Right lobe of liver (tissue), 6 donors: ENCODE measurements around the gene MYO3B. TPM values are rescaled to one million over a fixed set of nuclear protein-coding genes. Genes with fewer than 3 reads are reported as not detected.

ENCODE experiments used
- ATAC-seq, 4 donors: fragments of 200-7000 bp; cut with Tn5 transposase; one replicate each; pipeline ENCODE4 v1.9.1; 2020; ENCODE audit warnings: mild to moderate bottlenecking in 4 of 4, moderate library complexity in 4 of 4
- DNase-seq, 3 donors: peaks; one replicate each; pipeline ENCODE4 v3.0.0-alpha.2; 2020
- H3K27ac ChIP-seq, 3 donors: fragments of 200-600 bp; one replicate each; pipeline ENCODE4 v1.8.0; 2022
- H3K27me3 ChIP-seq, 2 donors: fragments of 200-600 bp; one replicate each; pipeline ENCODE4 v1.8.0; 2022
- H3K36me3 ChIP-seq, 4 donors: fragments of 200-600 bp; sonication (generic) in 1 of 4; one replicate each; pipeline versions ENCODE4 v1.5.1 to v1.8.0; 2017 to 2022; ENCODE audit warnings: control low read depth in 1 of 4
- H3K4me1 ChIP-seq, 4 donors: fragments of 200-600 bp; sonication (generic) in 1 of 4; one replicate each; pipeline versions ENCODE4 v1.5.1 to v1.8.0; 2017 to 2022; ENCODE audit warnings: control low read depth in 1 of 4
- H3K4me3 ChIP-seq, 3 donors: fragments of 200-600 bp; one replicate each; pipeline ENCODE4 v1.8.0; 2022
- H3K9me3 ChIP-seq, 4 donors: fragments of 200-600 bp; sonication (generic) in 1 of 4; one replicate each; pipeline versions ENCODE4 v1.5.1 to v1.8.0; 2017 to 2022; ENCODE audit warnings: control low read depth in 1 of 4
- CTCF ChIP-seq, 4 donors: fragments of 200-600 bp in 3 of 4; fragments of 450-650 bp in 1 of 4; IDR thresholded peaks; one replicate each; pipeline versions ENCODE4 v1.5.1 to v1.8.0; 2016 to 2022; ENCODE audit warnings: antibody characterized with exemption in 4 of 4, mild to moderate bottlenecking in 2 of 4
- POLR2A ChIP-seq: fragments of 450-650 bp; IDR thresholded peaks from one replicate; pipeline ENCODE4 v1.6.1; 2017; ENCODE audit warnings: antibody characterized with exemption, mild to moderate bottlenecking
- WGBS: methylation state at CpG from one replicate; pipeline ENCODE4 v1.1.6; 2018; ENCODE audit warnings: low coverage, low lambda C conversion rate; ENCODE audit not compliant: insufficient coverage; ENCODE audit errors: missing lambda C conversion rate; 5-methylcytosine and 5-hydroxymethylcytosine counted together
- intact Hi-C, 2 donors: fragments of 100-400 bp; cut with DNase I; formaldehyde crosslinking; loops; one replicate each; pipeline versions ENCODE4 v1.11.2 to v1.14.1; 2022
- total RNA-seq, 6 experiments: library from RNA; depleted of rRNA in 2 of 6; stranded (reverse); fragments of >200 nt in 2 of 6; fragmentation: NEBNext Ultra II Directional in 3 of 6; extraction: Animal tissue kit (Norgen Biotek cat#: 25700) in 3 of 6; gene quantifications; one replicate each; pipeline versions ENCODE4 v1.1.0 to v1.2.4, GENCODE V29; 2016 to 2023
- donor health status: DM: no; HTN: yes; CAD: no.
- donor health status: DM: no; HTN: no; CAD: no.
- donor health status: DM: no; HTN: no; CAD: no.
- donor health status: DM: no; HTN: yes; CAD: no.
- donor health status: DM: no; HTN: yes; CAD: no.

The MYO3B gene
- total RNA-seq, 6 experiments from 2014 or later = 0.18 to 0.25 TPM; not detected in 4

DNA sequence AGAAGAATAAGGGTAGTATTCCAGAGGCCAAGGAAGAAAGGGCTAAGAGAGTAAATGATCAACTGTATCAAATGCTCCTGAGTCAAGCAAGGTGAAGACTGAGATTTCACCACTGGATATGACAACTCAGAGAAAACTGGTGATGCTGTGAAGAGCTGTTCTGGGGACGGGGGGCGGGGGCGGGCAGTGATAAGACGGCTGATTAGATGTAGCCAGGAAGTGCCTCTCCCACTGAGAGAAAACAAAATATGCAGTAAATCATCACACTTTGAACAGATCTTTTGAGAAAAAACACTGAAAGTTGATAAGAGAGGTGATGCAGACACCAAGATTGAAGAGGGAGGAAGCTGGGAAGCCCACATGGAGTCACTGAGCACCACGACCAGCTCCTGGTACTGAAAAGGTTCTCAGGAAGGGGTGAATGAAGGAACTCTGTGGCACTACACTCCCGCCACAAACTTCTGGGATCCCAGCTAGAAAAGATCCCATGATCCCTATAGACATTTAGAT, 75.8 kb downstream of the MYO3B start:
- 21% methylated on average over 5 of the region's 6 CpGs for WGBS
- no peak for DNase-seq
- Histone ChIP-seq H3K4me3 (no peak overlapping the region), H3K9me3 (no peaks in the 10 kb centered on the region), H3K4me1 (no peaks in the 10 kb centered on the region), H3K27me3 (peaks cover 0 to 5% of the 10 kb centered on the region in 2 donors), H3K36me3 (no peaks in the 10 kb centered on the region), H3K27ac (no peak overlapping the region)
- no peak for TF ChIP-seq CTCF (IDR thresholded peaks at IDR 0.05)
- no peak for TF ChIP-seq POLR2A
- no peak for ATAC-seq
- intact Hi-C loops = no loop called here

GRCh38 chr2:170254293-170254732, 76.4 kb downstream of the MYO3B start:
- TF ChIP-seq CTCF (IDR thresholded peaks at IDR 0.05) (no peak), POLR2A (no peak)
- ATAC-seq (peak in 1 of 4 donors; percentile 23), DNase-seq (no peak)
- H3K27ac ChIP-seq = no peak overlapping the region
- no peaks in the 10 kb centered on the region for H3K9me3 ChIP-seq
- H3K36me3 ChIP-seq = no peaks in the 10 kb centered on the region
- intact Hi-C loops = no loop called here
- H3K27me3 ChIP-seq = peaks cover 0 to 5% of the 10 kb centered on the region in 2 donors
- H3K4me3 ChIP-seq = no peak overlapping the region
- 87% methylated on average over 4 of the region's 7 CpGs for WGBS
- H3K4me1 ChIP-seq = no peaks in the 10 kb centered on the region

GRCh38 chr2:170255137-170255536, 77.2 kb downstream of the MYO3B start:
- Histone ChIP-seq H3K4me1 (no peaks in the 10 kb centered on the region), H3K9me3 (no peaks in the 10 kb centered on the region), H3K36me3 (no peaks in the 10 kb centered on the region), H3K27ac (no peak overlapping the region), H3K27me3 (peaks cover 0 to 5% of the 10 kb centered on the region in 2 donors), H3K4me3 (no peak overlapping the region)
- TF ChIP-seq POLR2A = no peak
- TF ChIP-seq CTCF (IDR thresholded peaks at IDR 0.05) = no peak
- intact Hi-C loops = no loop called here
- DNase-seq = no peak
- no peak for ATAC-seq
- WGBS = 80% methylated on average over 1 of the region's 3 CpGs

DNA sequence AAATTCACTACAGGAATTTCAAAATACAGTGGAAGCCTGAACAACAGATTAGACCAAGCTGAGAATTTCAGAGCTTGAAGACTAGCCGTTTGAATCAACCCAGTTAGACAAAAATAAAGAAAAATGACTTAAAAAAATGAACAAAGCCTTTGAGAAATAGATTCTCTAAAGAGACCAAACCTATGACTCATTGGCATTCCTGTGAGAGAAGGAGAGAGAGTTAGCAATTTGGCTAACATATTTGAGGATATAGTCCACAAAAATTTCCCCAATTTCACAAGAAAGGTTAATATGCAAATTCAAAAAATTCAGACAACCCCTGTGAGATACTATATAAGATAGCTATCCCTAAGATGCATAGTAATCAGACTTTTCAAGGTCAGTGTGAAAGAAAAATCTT, 78.0 kb downstream of the MYO3B start:
- intact Hi-C loops = no loop called here
- Histone ChIP-seq H3K27ac (no peak overlapping the region), H3K36me3 (no peaks in the 10 kb centered on the region), H3K27me3 (peaks cover 0 to 5% of the 10 kb centered on the region in 2 donors), H3K4me1 (no peaks in the 10 kb centered on the region), H3K4me3 (no peak overlapping the region), H3K9me3 (no peaks in the 10 kb centered on the region)
- 25% methylated on average over 1 of the region's 1 CpG for WGBS
- TF ChIP-seq POLR2A = no peak
- TF ChIP-seq CTCF (IDR thresholded peaks at IDR 0.05) = no peak
- ATAC-seq = no peak
- no peak for DNase-seq

DNA sequence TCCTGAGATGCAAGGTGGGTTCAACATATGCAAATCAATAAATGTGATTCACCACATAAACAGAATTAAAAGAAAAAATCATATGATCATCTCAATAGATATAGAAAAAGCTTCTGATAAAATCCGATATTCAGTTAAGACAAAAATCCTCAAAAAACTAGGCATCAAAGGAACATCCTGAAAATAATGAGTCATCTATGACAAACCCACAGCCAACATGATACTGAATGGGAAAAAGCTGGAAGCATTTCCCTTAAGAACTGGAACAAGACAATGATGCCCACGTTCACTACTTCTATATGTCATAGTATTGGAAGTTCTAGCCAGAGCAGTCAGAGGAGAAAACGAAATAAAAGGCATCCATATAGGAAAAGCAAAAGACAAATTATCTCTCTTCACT, 80.4 kb downstream of the MYO3B start:
- intact Hi-C loops = no loop called here
- Histone ChIP-seq H3K4me1 (no peaks in the 10 kb centered on the region), H3K27ac (no peak overlapping the region), H3K36me3 (no peaks in the 10 kb centered on the region), H3K27me3 (no peaks in the 10 kb centered on the region), H3K4me3 (no peak overlapping the region), H3K9me3 (no peaks in the 10 kb centered on the region)
- DNase-seq (no peak), ATAC-seq (no peak)
- WGBS = 54% methylated on average over 3 of the region's 3 CpGs
- no peak for TF ChIP-seq POLR2A
- TF ChIP-seq CTCF (IDR thresholded peaks at IDR 0.05) = no peak
